Astrocyte of the cerebellum (primary cell): ENCODE data around the gene JMJD1C.

Experiments used
- DNase-seq: peaks from one replicate; pipeline ENCODE4 v3.0.0-alpha.2; 2011; ENCODE audit warnings: low read depth
- H3K4me3 ChIP-seq: 2 replicates; pipeline ENCODE4 v1.5.1; 2011; ENCODE audit warnings: mild to moderate bottlenecking, low read depth, low read length, moderate library complexity
- CTCF ChIP-seq: IDR thresholded peaks from 2 replicates; pipeline ENCODE4 v1.5.1; 2012; ENCODE audit warnings: low read length, low read depth, moderate library complexity, mild to moderate bottlenecking; ENCODE audit errors: missing control alignments
- in situ Hi-C: cut with HindIII; loops from 2 replicates; pipeline ENCODE4 v1.10.0; 2017; ENCODE audit warnings: low sequenced_read_pairs

JMJD1C gene

GRCh38 chr10:63364918-63365317, 100.9 kb downstream of the JMJD1C start:
- no peak for DNase-seq
- in situ Hi-C loops: no loop called here
- no peak overlapping the region for H3K4me3 ChIP-seq
- no peak for TF ChIP-seq CTCF

GRCh38 chr10:63363951-63364350, 101.8 kb downstream of the JMJD1C start:
- no peak for DNase-seq
- no peak overlapping the region for H3K4me3 ChIP-seq
- in situ Hi-C loops: no loop called here
- TF ChIP-seq CTCF: no peak

- in situ Hi-C loops: no loop called here
- no peak for DNase-seq
- H3K4me3 ChIP-seq: no peak overlapping the region
- no peak for TF ChIP-seq CTCF
Measured at GRCh38 chr10:63355682-63356081, 110.1 kb downstream of the JMJD1C start.

GRCh38 chr10:63352976-63353375, 112.8 kb downstream of the JMJD1C start:
- no peak for TF ChIP-seq CTCF
- no peak overlapping the region for H3K4me3 ChIP-seq
- DNase-seq: no peak
- in situ Hi-C loops: no loop called here

GRCh38 chr10:63348245-63348850, 117.4 kb downstream of the JMJD1C start:
- H3K4me3 ChIP-seq: no peak overlapping the region
- no peak for TF ChIP-seq CTCF
- in situ Hi-C loops: no loop called here
- DNase-seq: no peak

- no peak for DNase-seq
- in situ Hi-C loops: no loop called here
- H3K4me3 ChIP-seq: no peak overlapping the region
- TF ChIP-seq CTCF: no peak
Measured at GRCh38 chr10:63346015-63346441, 119.7 kb downstream of the JMJD1C start.

GRCh38 chr10:63344269-63344668, 121.5 kb downstream of the JMJD1C start:
- no peak for TF ChIP-seq CTCF
- DNase-seq: no peak
- H3K4me3 ChIP-seq: no peak overlapping the region
- in situ Hi-C loops: no loop called here
